Left ventricle myocardium inferior (tissue), 1 donor: Measurements from ENCODE around the gene PIAS4. TPM values are rescaled to one million over a fixed set of nuclear protein-coding genes. Genes with fewer than 3 reads are reported as not detected.
A peak's percentile ranks its signal among the peaks of the same experiment; 100 is the strongest.

ENCODE experiments used
- DNase-seq: peaks from one replicate; pipeline ENCODE4 v3.0.0-alpha.2; 2020
- H3K27ac ChIP-seq: fragments of 200-600 bp; replicated peaks from 2 replicates; pipeline ENCODE4 v1.8.0; 2021
- H3K27me3 ChIP-seq: fragments of 200-600 bp; 2 replicates; pipeline ENCODE4 v1.8.0; 2021; ENCODE audit warnings: low read depth
- H3K36me3 ChIP-seq: fragments of 200-600 bp; 2 replicates; pipeline ENCODE4 v1.8.0; 2021
- H3K4me1 ChIP-seq: fragments of 200-600 bp; 2 replicates; pipeline ENCODE4 v1.8.0; 2021
- H3K4me3 ChIP-seq: fragments of 200-600 bp; 2 replicates; pipeline ENCODE4 v1.8.0; 2021; ENCODE audit warnings: mild to moderate bottlenecking, moderate library complexity
- H3K9me3 ChIP-seq: fragments of 200-600 bp; replicated peaks from 2 replicates; pipeline ENCODE4 v1.8.0; 2021
- CTCF ChIP-seq: fragments of 200-600 bp; IDR thresholded peaks from 2 replicates; pipeline ENCODE4 v1.8.0; 2021; ENCODE audit warnings: antibody characterized with exemption, mild to moderate bottlenecking, borderline replicate concordance
- intact Hi-C: fragments of 100-400 bp; cut with micrococcal nuclease; formaldehyde crosslinking; loops from one replicate; pipeline ENCODE4 v1.11.0; 2022
- total RNA-seq: library from RNA; stranded (reverse); fragmentation: NEBNext Ultra II Directional; extraction: Animal tissue kit (Norgen Biotek cat#: 25700); gene quantifications from one replicate; pipeline ENCODE4 v1.2.1, GENCODE V29; 2021
- donor health status: DM: no; HTN: yes; CAD: no; lungs with severe emphysema.

Gene PIAS4
- total RNA-seq, 1 donor from 2014 or later: 15.4 TPM

- no peak for TF ChIP-seq CTCF
- peaks cover 36% of the 10 kb centered on the region for H3K36me3 ChIP-seq
- DNase-seq: no peak
- intact Hi-C loops: no loop called here
- peaks cover 69% of the 10 kb centered on the region for H3K4me1 ChIP-seq
- peak overlapping the region; percentile 99 for H3K27ac ChIP-seq
- H3K9me3 ChIP-seq: no peaks in the 10 kb centered on the region
- peak overlapping the region; percentile 99 for H3K4me3 ChIP-seq
- H3K27me3 ChIP-seq: no peaks in the 10 kb centered on the region
These were observed 37.9 kb upstream of the PIAS4 start for GRCh38 chr19:3969435-3970312.

- Histone ChIP-seq H3K36me3 (peaks cover 34% of the 10 kb centered on the region), H3K4me1 (peaks cover 62% of the 10 kb centered on the region)
- TF ChIP-seq CTCF: no peak
These were observed 37.2 kb upstream of the PIAS4 start for GRCh38 chr19:3970313-3970807.

GRCh38 chr19:3970808-3971598, 36.5 kb upstream of the PIAS4 start, which contains the start of gene DAPK3:
Gene DAPK3 (minus strand): TSS chr19:3971099. CDS start chr19:3969735, 1,364 bp downstream.
- intact Hi-C loops: no loop called here
- H3K4me3 ChIP-seq: peak within 1 kb of the TSS; percentile 99
- no peaks in the 10 kb centered on the region for H3K27me3 ChIP-seq
- peak; percentile 97 for DNase-seq
- peaks cover 34% of the 10 kb centered on the region for H3K36me3 ChIP-seq
- H3K27ac ChIP-seq: peak within 1 kb of the TSS; percentile 99
- no peaks in the 10 kb centered on the region for H3K9me3 ChIP-seq
- peaks cover 56% of the 10 kb centered on the region for H3K4me1 ChIP-seq
- no peak for TF ChIP-seq CTCF

More at GRCh38 chr19:3970313-3970807, 37.2 kb upstream of the PIAS4 start:
- no peaks in the 10 kb centered on the region for H3K27me3 ChIP-seq
- H3K27ac ChIP-seq: peak overlapping the region; percentile 99
- H3K4me3 ChIP-seq: peak overlapping the region; percentile 99
- no peak for DNase-seq
- intact Hi-C loops: no loop called here
- no peaks in the 10 kb centered on the region for H3K9me3 ChIP-seq

GRCh38 chr19:3975144-3975543, 32.4 kb upstream of the PIAS4 start:
- Histone ChIP-seq H3K27me3 (no peaks in the 10 kb centered on the region), H3K9me3 (no peaks in the 10 kb centered on the region), H3K4me1 (peaks cover 19% of the 10 kb centered on the region), H3K27ac (no peak overlapping the region), H3K36me3 (peaks cover 52% of the 10 kb centered on the region), H3K4me3 (no peak overlapping the region)
- intact Hi-C loops: no loop called here
- DNase-seq: no peak
- TF ChIP-seq CTCF: no peak

- no peak overlapping the region for H3K27ac ChIP-seq
- no peaks in the 10 kb centered on the region for H3K9me3 ChIP-seq
- no peak for DNase-seq
These were observed 31.9 kb upstream of the PIAS4 start for GRCh38 chr19:3975637-3976087.

More at GRCh38 chr19:3975637-3976087, 31.9 kb upstream of the PIAS4 start:
- no peak for TF ChIP-seq CTCF
- H3K27me3 ChIP-seq: no peaks in the 10 kb centered on the region
- no peak overlapping the region for H3K4me3 ChIP-seq
- peaks cover 58% of the 10 kb centered on the region for H3K36me3 ChIP-seq
- H3K4me1 ChIP-seq: peaks cover 14% of the 10 kb centered on the region
- intact Hi-C loops: no loop called here
